GM21825 (cell line): ENCODE results near the gene EGF.
"Not testable (repeated sequence)": the region's sequence is repeated elsewhere in the genome, so short reads cannot be mapped to it uniquely, and the experiment has no call there.

Source experiments
- ATAC-seq: cut with Tn5 transposase; IDR thresholded peaks from one replicate; pipeline ENCODE4 v1.9.1; 2021; ENCODE audit warnings: mild to moderate bottlenecking, moderate library complexity; ENCODE audit not compliant: unreplicated experiment

EGF gene

DNA sequence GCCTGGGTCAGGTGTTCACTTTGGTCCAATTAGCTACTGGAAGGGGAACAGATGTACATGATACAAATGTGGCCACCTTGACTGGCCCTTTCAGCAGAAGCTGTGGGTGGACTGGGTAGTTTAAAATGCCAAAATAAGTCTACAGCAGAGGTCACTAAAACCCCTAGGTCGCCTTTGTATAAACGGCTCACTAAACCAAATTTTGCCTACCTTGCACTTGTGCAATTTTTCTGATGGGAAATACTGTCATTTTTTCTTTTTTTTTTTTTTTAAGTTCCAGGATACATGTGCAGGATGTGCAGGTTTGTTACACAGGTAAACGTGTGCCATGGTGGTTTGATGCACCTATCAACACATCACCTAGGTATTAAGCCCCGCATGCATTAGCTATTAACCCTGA, 109.8 kb downstream of the EGF start:
- no peak for ATAC-seq

DNA sequence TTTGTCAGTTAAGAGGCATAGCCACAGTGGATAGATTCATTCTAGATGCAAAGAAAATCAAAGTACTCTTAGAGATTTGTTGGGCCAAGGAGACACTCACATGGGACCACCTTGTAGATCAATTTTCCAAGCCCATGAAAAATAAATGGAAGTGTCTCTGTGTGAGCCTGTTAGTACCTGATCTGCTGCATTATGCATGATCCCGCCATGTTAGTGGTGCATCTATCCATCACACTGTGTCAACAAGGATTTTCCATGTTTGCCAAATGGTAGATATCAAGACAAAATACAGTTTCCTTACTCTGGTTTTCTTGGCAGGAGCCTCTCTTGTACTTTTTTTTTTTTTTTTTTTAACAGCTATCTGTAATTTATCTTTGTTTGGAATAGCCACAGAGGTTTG, 112.4 kb downstream of the EGF start:
- ATAC-seq: no peak

DNA sequence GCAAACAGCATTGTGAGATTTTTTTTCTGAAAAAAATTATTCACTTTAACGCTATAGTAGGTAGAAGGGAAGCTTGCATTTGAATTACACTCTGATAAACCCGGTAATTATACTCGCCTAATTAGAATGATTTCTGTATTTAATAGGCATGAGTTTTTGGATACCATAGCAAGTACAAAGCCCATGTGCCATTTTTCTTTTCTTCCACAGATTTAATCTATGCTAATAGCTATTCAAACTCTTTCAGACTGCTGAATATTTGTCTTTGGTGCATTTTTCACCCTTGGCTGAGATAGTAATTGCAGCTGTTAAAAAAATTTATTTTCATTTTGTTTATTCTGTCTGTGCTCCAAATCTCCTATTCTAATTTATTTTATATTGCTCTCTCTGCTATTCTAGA, 113.0 kb downstream of the EGF start:
- ATAC-seq: no peak

DNA sequence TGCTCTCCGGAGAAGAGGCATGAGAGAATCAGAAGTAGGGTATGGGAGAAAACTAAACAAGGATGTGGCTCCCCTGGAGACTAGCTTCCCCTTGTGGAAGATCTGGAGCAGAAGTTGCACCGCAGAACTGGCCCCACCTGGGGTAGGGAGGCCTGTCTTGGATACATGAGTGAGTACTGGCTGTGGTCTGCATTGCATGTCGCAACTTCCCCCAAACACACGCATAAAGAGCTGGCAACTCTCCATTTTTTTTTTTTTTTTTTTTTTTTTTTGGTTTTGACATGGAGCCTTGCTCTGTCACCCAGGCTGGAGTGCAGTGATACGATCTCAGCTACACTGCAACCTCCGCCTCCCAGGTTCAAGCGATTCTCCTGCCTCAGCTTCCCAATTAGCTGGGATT, 119.9 kb downstream of the EGF start:
- no peak for ATAC-seq

DNA sequence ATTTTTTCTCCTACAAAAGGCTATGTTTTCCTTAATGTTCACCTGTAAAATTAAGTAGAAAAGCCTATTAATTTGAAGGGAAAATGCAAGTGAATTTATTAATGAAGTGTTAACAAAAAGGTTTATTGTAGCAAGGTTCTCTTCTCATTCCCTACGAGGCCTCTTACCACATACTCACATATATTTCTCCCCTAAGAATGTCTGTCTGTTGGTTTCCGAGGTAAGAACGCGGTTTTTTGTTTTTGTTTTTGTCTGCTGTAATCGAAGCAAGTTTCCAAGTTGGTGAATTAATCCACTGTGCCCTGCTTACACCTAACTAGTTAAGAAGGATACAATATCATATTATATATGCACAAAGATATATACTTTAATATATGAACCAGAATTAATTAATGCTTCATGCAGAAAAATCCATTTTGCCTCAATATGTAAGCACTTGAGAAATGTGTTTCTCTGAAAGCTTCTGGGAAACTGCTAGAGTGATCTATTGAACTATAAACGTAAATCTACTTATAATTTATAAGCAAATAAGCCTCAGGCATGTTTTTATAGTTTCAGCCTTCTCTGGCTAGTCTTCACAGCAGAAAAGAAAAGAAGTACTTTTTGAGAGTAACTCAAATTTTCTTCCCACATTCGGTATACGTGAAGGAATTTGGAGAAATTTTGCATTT, 120.8 kb downstream of the EGF start:
- no peak for ATAC-seq

DNA sequence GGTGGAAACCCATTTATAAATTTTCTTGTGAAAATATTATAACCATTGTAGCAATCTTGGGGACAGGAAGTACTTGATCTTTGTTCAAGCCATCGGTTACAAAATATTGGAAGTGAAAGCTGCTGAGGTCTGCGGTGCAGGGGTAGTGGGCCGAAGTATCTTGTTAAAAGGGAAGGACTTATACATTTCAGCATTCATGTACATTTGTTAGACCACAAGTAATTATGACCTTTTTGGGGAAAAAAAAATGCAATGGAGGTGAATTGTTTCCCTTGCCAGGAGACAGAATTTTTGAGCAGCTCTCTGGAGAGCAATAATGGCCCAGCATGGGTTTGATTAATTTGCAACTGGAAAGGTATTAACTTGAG, 121.3 kb downstream of the EGF start:
- peak; percentile 97 for ATAC-seq

DNA sequence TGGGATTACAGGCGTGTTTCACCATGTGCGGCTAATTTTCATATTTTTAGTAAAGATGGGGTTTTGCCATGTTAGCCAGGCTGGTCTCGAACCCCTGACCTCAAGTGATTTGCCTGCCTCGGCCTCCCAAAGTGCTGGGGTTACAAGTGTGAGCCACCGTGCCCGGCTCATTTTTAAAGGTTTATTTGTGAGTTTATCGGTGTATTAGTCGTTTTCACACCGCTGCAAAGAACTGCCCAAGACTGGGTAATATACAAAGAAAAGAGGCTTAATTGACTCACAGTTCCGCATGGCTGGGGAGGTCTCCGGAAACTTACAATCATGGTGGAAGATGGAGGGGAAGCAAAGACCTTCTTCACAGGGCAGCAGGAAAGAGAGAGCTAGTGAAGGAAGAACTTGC, 126.5 kb downstream of the EGF start:
- not testable (repeated sequence) for ATAC-seq

DNA sequence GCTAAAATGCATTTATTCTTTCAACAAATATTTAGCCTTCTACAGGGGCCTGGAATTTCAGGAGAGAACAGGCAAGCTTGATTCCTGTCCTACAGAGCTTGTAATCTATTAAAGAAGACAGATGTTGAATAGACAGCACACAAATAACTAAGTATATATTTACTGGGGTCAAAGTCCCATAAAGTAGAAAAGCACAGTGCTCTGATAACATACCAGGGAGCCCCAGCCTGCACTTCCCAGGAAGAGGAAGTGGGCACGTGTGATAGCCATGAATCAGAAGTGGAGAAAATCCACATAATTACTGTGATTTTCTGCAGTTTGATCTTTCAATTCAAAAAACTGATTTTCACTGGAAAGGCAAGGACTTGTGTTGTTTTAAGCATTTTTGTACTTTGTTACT, 129.1 kb downstream of the EGF start:
- no peak for ATAC-seq

DNA sequence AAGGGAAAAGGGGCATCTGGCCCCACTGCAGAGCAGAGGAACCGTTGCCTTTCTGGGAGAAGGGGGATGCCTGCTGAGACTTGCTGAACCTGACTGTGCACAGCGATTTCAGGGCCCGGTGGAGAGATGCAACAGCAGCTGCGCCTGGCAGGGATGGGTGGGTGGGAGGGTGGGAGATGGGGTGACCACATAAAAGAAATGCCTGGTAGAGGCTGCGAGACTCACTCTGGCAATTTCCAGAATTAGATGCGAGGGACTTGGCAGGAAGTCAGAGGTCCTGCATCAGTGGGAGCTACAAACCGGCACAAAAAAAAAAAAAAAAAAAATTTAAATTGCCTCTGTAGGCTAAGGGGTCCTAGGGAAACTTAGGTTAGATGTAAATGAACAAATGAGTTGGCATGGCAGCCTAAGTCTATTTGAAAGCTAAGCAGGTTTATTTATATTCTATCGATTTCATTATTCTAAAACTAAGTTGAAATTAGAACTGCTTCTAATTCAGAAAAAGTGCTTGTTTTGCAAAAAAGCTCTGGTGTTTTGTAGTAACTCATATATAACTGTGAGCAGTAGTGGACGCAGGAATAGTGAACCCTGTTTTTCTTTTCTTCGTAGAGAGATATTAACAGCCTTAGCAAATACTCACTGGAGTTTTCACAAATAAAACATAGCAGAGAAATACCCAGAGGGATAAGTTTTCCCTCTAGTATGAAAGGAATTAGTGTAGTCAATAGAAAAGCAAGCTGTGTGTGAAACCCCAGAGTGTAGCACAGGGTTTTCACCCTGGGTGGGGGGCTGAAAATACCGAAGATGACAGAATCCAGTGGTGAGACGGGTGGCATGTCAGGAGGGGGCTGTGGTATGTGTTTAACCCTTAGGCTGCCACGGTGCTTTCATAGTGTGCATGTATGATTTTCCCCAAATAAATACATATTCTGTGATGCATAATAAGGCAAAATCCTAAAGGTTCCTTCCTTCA, 130.1 kb downstream of the EGF start:
- no peak for ATAC-seq

DNA sequence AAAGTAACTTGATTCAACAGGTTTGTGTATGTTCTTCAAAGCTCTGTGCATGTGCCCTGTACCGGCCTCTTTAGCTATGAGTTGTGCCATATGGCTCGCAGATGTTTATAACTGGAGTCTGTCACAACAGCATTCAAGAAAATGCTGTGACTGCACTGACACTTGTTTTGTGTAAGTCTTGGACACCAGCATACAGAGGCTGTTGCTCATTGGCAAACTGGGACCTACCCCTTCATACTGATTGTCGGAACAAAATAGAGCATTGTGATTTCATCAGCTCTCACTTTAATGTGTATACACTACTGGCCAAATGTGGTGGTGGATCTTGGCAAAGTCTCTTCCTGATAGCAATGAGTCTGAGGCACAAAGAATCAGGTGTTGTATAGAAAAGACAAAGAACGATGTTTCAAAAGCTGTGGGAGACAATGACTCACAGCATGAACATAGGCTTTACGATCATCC, 133.9 kb downstream of the EGF start:
- ATAC-seq: no peak

DNA sequence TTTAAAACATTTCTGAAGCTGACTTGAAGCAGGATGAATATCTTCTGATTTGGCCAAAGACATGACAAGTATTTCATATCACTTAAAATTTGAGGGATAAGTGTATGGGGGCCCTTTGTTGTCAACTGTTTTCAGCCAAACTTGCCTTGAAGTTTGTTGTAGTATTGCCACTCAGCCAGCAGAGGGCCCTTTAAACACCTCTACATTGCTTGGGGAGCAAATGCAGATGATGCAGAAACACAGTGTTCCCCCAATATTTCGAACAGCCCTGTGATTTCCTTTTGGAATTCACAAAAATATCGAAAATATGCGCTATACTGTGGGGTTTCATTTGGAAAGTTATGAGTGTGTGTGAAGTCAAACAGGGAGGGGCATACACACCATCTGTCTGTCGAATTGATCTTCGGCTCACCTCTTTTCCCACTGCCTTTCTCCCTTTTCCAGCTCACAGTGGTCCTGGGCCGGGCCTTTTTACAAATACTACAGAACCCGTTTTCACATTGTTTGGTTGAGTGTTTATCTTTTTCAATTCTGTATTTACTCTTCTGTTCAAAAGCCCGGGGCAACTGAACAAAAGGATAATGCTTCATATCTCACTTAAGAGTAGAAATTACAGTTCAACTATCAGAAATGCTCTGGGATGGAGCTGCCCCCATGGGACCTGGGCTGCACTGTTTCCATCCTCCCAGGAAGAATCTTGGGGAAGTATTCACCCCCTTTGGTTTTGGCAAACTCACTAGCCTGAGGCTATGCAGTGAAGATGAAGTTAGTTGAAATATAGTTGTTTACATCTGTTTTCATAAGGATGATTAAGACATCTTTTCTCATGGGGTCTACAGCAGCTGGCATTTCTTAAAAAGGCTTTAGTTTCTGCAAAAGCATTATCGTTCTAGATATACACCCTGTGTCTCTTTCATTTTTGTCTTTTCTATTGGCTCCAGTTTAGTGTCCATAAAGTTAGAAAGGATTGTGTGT, 137.6 kb downstream of the EGF start:
- no peak for ATAC-seq

DNA sequence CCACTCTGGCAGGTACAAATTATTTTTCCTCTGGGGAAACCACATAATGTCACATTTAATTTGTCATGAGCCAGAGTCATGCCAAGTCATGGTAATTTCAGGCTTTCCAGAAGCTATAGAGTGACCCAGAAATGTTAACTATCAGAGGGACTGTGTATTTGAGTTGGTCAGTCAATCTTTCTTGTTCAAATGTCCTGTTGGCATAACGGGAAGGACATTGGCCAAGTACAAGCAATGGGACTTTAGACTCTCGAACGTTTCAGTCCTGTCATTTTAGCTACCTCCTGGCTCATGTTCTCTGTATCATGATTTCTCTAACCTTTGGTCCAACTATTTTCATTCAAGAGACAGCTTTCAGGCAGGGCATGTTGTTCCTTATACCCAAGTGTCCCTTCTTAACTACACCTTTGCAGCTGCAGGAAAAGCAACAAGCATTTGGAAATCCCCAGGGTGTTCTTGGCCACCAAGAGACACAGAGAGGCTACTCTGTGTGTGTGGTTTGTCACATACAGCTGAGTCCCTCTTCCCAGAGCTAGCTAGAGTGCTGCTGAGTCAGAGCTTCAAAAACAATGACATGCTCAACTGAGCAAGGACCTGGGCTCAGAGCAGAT, 142.6 kb downstream of the EGF start:
- ATAC-seq: peak; percentile 83

DNA sequence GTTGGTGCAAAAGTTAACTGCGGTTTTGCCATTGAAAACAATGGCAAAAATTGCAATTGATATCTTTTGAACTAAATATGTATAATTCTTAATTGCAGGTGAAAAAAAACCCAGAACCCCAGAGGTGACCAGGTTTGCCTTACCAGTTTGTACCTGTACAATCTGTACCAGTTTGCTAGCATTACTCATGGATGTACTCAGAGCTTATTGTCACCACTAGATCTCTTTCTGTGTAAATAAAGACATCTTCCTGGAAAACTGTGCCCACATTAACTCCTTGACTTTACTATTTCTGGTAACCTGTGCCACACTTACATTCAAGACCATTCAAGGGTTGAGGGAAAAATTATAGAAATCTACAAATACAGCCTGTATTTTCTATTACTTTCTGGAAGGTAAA, 146.0 kb downstream of the EGF start:
- no peak for ATAC-seq

DNA sequence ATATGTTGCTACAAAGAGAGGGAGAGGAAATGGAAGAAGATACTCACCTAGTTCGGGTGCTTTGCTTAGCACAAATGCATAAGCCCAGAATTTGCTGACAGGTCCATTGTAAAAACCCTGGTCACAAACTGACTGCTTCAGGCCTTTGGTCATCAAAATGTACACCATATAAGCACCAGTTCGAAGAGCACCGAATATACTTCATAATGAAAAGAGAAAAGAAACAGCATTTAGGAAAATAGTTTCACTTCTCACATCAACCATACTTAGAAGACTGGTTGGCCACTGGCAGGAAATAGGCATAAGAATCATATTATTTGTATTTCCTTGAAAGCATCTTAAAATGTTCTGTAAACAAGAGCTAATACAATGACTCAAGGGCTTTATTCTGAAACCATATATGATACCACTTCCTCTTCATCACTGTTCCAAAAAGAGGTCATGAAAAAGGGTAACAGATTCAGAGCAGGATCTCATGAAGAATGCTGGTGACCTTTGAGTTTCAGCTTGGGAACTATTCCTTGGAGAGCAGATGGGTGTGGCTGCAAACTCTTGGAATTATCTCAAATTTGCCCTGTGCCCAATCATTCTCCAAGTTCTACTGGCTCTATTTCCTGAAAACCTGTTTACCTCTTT, 147.0 kb downstream of the EGF start:
- peak; percentile 80 for ATAC-seq

DNA sequence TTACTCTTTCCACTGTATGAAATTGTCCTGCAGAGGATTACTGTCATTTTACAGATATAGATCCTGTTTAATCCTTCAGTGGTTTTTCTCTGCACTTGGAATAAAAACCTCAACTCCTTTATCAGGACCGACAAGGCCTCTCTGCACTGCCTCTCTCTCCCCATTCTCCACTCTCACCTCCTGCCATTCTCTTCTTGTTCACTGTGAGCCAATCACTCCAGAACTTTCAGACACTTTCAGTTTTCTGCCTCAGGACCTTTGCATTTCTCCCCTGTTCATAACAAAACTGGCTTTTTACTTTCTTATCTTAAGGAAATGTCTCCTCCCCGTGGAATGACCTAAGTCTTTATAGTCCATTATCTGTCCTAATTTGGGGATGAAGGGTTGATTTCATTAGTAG, 148.4 kb downstream of the EGF start:
- ATAC-seq: no peak
